DMS114 treated with DMSO at 0.1 percent for 48 hours (cell line): ENCODE data around the gene GIMAP8.
"Not testable (repeated sequence)": the region's sequence is repeated elsewhere in the genome, so short reads cannot be mapped to it uniquely, and the experiment has no call there.

Experiments
- DNase-seq: peaks from one replicate; lab custom pipeline; 2025; ENCODE audit not compliant: unreplicated experiment; lab: John Stamatoyannopoulos, UW

Gene GIMAP8

GRCh38 chr7:150461520-150461919 is 11.1 kb downstream of the GIMAP8 start:
- DNase-seq, result no peak

DNA sequence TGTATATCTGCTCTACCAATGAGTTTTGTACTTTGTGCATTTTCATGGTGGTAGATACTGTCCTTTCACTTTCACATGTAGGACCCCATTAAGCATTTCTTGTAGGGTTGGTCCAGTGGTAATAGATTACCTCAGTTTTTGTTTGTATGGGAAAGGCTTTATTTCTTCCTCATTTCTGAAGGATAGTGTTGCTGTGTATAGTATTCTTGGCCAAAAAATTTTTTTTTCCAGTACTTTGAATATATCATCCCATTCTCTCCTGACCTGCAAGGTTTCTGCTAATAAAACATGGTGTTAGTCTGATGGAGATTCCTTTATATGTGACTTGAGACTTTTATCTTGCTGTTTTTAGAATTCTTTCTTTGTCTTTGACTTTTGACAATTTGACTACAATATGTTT is 12.0 kb downstream of the GIMAP8 start:
- no peak for DNase-seq

DNA sequence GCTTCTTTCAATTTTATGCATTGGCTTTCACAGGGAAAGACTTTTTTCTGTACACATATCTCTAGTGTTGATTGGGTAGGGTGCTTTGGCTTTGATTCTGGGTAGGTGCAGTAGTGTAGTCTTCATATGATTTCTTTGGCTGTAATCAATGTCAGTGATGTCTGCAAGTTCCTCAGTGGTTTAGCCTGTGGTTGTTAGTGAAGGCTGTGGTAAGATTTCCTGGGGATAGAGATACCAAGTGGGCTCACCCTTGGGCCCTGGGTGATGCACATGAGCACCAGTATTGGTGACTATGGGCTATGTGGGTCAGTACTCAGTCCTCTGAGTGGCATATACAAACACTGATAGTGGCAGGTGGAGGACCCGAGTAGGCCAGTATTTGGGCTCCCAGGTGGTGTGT is 13.0 kb downstream of the GIMAP8 start:
- no peak for DNase-seq

DNA sequence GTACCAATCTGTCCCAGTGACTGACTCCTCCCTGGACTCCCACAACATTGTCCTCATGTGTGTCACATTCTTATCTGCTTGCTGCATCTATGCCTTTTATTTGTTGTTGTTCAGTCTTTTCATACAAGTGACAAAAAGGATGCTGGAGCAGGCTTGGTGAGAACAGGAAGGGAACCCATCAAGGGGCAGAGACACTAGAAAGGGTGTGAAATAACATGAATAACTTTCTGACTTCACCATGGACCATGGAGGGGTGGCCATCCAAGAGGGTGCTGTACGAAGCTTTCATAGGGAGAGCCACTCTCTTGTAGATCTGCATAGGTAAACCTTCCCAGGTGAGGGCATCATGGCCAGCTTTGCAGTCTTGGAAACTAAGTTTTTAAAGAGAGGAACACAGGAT is 14.5 kb downstream of the GIMAP8 start:
- no peak for DNase-seq

DNA sequence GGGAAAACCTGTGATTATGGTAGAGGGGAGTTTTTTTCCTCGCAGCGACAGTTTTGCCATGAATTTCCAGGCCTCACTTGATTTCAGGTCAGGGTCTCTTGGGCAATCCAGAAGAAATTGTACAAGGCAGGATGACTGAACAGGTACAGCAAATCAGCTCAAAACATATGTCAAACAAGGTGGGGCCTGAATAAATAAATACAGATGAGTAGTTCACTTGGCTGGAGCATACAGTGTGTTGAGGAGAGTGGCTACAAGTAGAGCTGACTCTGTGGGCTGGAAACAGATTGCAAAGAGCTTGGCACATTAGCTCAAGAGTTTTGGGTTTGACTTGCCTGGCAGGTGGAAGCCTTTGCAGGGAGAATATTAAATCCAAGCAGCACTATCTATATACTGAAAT is 15.0 kb downstream of the GIMAP8 start:
- no peak for DNase-seq

DNA sequence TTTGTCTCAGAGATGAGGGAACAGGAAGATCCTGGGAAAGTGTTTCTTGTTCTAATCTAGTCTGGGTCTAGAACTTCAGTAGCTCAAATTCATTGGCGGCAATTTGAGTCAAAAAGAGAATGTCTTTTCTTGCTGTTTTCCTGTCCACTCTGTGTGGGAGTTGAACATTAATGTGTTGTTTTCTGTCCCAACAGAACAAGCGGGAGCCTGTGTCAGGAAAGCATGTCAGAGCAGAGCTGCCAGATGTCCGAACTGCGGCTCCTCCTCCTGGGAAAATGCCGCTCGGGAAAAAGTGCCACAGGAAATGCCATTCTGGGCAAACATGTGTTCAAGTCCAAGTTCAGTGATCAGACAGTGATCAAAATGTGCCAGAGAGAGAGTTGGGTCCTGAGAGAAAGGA is 16.0 kb downstream of the GIMAP8 start:
- DNase-seq, result no peak

DNA sequence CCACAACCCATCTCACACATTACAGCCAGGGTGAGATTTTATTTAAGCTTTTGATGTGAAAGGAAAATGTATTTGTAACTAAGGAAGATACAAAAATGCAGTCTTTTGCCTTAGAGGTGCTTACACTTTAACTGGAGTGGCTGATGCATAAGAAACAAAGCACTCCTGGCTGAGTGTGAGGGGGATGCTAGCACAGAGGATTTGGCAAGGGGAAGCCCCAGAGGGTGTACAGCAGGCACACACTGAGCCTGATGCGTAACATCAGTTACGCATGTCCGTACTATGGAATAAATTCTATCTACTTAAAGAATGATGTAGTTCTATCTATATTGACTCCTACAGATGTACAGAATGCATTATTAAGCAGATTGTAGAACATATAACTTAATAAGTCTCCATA is 17.8 kb downstream of the GIMAP8 start:
- no peak for DNase-seq

- no peak for DNase-seq
These were observed 21.5 kb downstream of the GIMAP8 start for GRCh38 chr7:150471886-150472285.

GRCh38 chr7:150473902-150474301 is 23.5 kb downstream of the GIMAP8 start:
- no peak for DNase-seq

- no peak for DNase-seq
These were observed 25.9 kb downstream of the GIMAP8 start for GRCh38 chr7:150476285-150476684.

DNA sequence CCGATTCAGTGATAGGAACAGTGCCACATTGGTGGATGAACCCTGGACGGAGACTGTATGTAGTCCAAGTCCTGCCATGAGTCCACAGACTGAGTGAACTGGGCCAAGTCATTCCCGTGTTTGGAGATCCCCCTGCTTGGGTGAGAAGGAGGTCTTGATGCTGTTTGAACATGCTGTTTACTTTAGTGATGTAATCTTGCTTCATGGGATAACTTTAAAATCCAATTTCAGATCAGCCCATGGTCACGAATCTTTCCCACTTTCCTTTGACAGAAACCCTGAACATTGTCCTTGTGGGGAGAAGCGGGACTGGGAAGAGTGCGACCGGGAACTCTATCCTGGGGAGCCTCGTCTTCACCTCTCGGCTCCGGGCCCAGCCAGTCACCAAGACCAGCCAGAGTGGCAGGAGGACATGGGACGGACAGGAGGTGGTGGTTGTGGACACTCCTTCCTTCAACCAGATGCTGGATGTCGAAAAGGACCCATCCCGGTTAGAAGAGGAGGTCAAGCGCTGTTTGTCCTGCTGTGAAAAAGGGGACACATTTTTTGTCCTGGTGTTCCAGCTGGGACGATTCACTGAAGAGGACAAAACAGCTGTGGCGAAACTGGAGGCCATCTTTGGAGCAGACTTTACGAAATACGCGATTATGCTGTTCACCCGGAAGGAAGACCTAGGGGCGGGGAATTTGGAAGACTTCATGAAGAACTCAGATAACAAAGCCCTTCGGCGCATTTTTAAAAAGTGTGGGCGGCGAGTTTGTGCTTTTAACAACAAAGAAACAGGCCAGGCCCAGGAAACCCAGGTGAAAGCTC is 26.6 kb downstream of the GIMAP8 start:
- no peak for DNase-seq

GRCh38 chr7:150479023-150479716 is 28.7 kb downstream of the GIMAP8 start:
- no peak for DNase-seq

DNA sequence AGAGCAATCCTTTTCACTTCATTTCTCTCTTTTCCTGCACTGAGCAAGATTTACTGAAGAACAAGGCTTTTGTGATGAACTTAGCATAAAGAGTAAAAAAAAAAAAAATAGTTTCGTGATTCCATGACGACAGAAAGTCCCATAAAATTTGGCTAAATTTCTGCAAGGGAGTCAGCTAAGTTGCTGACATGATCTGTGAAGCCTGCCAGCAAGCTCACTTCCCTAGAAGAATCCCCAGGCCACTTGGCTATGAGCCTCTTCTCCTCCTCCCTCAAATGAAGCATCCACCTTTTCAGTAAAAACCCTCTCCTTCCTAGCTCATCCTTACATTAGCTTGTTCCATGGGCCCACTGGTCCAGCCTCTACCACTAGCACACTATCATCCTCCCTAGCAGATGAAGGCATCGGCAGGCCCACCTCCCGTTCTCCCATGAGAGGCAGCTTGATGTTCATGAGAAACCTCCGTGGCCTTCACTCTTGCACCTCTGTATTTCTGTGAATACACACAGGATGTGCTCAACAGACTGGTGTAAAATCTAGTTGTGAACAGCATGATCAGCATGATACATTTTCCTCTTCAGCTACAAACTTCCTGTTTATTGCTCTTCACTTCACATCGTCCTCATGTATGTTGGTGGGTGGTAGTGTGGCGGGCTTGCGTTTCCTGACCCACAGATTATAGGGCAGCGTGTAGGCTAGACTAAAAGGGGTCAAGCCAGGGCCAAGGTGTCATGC is 30.9 kb downstream of the GIMAP8 start:
- DNase-seq, result no peak

DNA sequence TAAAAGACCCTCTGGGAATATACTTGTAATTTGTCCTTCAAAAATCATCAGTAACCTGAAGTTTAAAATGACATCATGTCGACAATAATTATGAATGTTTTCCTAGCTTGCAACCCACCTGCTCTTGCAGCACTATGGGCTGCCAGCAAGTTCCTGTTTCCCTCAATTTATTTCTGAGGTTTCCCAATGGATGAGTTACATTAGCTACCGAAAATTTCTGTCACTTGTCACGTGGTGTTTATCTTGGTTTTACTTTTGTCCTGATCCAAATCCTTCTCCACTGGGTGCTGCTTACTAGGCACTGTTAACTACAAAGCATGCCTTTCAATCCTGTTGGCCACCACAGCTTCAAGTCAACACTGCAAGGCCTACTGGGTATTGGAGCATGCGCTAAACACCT is 31.5 kb downstream of the GIMAP8 start:
- DNase-seq, result no peak

DNA sequence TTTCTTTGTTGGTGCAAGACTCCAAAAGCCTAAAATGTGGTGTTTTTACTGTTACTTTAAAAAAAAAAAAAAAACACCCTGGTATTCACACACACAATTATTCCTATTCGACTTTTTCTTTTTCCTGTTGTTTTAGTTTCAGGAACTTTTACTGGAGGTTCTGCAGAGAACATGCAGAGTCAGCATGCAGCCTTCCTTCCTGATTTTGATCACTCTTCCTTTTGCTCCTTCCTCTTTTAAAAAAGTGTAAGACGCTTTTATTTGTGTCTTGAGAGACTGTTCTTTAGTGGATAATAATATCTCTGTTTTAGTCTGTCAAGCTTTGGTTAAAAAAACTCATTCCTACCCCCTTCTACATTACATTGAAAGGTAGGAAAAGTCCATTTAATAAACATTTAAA is 33.1 kb downstream of the GIMAP8 start:
- DNase-seq, result not testable (repeated sequence)

GRCh38 chr7:150484071-150484470 is 33.6 kb downstream of the GIMAP8 start:
- DNase-seq, result not testable (repeated sequence)

DNA sequence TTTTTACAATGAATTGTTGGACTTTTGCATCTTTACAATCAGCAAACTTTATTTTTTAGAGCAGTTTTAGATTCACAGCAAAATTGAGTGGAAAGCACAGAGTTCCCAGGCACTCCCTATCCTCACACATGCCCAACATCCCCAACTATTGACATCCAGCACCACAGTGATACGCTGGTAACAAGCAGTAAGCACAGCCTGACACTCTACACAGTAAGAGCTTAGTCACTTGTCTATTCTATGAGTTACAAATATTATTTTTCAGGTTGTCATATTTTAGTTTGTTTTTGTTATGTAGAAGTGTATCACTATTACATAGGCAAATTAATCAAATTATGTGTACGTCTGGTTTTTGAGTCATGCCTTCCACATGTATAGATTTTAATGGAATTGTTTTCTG is 37.2 kb downstream of the GIMAP8 start:
- no peak for DNase-seq

DNA sequence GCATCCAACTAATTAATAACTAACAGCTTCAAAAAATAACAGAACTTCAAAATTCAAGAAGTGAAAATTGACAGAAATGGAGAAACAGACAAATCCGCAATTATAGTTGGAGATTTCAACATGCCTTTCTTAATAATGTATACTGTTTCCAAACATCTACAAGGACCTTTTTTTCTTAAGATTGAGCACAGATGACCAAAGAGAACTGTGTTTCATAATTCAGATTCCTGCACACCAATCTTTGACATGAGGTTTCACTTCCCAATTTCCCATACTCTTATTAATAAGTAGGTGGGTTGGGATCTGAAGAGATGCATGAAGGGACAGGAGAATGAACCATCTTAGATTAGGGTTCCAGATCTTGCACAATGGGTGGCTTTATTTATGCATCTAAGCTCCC is 39.4 kb downstream of the GIMAP8 start:
- no peak for DNase-seq

GRCh38 chr7:150493442-150493841 is 43.0 kb downstream of the GIMAP8 start:
- not testable (repeated sequence) for DNase-seq

DNA sequence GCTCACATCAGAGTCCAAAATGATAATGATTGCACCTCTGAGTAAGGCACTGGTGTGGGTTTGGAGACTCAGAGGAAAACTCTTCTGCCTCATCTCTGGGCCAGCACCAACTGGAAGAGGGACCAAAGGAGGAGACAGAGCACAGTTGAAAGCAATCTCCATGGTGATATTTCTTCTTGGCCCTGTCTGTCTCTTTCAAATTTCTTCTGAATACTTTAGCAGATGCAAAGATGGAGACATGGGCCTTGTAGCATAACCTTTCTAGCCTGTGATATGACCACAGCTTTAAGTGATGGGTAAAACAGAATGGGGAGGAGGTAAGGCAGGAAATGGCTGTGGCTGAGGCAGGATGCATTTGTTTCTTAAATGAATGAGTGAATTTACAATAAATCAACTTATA is 52.1 kb downstream of the GIMAP8 start:
- no peak for DNase-seq

DNA sequence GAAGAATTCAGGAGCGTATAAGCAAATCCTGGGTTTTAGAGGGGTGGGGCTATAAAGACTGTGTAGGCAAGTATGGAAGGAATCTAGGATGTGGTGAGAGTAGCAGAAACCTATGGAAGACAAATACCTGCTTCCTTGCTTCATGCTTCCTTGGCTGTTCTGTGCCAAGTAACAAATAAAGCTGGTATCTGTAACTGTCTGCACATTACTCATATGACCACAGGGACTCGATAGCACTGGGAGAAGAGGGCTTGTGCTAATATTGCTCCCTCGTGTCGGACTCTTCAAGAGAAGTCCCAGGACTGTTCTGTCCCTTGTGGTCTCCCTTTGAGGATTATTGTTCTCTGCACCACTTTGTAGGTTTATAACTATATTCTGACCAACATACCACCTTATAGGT is 52.7 kb downstream of the GIMAP8 start:
- no peak for DNase-seq

DNA sequence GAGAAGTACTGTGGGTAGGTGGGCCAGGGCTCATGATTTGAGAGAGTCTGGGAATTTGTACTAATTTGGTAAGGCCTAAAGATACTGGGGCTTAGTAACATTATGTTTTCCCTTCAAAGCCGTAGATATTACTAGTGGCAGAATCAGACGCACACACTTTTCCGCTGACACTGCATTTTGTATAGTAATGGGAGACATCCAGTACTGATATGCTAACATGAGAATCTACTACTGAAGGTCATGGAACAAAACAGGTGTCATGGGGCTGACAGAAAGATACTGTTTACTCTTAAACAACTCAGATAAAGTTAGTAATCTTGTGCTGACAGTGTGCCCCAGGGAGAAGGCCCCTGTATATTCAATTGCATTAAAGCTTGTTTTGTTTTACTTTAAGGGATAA is 53.2 kb downstream of the GIMAP8 start:
- DNase-seq, result no peak
